HG02938 (cell line): Measurements from ENCODE around the gene PCDHA1.
"Not testable (repeated sequence)": the region's sequence is repeated elsewhere in the genome, so short reads cannot be mapped to it uniquely, and the experiment has no call there.

Experiments used
- ATAC-seq: cut with Tn5 transposase; IDR thresholded peaks from one replicate; pipeline ENCODE4 v1.9.1; 2021; ENCODE audit warnings: mild to moderate bottlenecking, moderate library complexity; ENCODE audit not compliant: unreplicated experiment

The PCDHA1 gene

GRCh38 chr5:140849831-140850634, 64.1 kb downstream of the PCDHA1 start:
- ATAC-seq, result not testable (repeated sequence)

- no peak for ATAC-seq
Observed at GRCh38 chr5:140855772-140856674, 70.1 kb downstream of the PCDHA1 start, which contains the start of gene PCDHA10. TSS of gene PCDHA10 (plus strand) at chr5:140855897. CDS start at chr5:140856049, 152 bp downstream.

- no peak for ATAC-seq
Observed at GRCh38 chr5:140857177-140857986, 71.4 kb downstream of the PCDHA1 start.

- no peak for ATAC-seq
Observed at GRCh38 chr5:140857987-140858240, 72.0 kb downstream of the PCDHA1 start.

GRCh38 chr5:140862441-140863295, 76.7 kb downstream of the PCDHA1 start:
- no peak for ATAC-seq

GRCh38 chr5:140868721-140869554, 83.0 kb downstream of the PCDHA1 start, which contains the start of gene PCDHA11:
TSS of gene PCDHA11 (plus strand) at chr5:140868957. CDS start at chr5:140869104, 147 bp downstream.
- ATAC-seq, result no peak

GRCh38 chr5:140869555-140869886, 83.6 kb downstream of the PCDHA1 start:
- ATAC-seq, result no peak

GRCh38 chr5:140870221-140871201, 84.6 kb downstream of the PCDHA1 start:
- no peak for ATAC-seq

- ATAC-seq, result no peak
Observed at GRCh38 chr5:140875085-140876065, 89.4 kb downstream of the PCDHA1 start, which contains the start of gene PCDHA12. TSS of gene PCDHA12 (plus strand) at chr5:140875308. CDS start at chr5:140875473, 165 bp downstream.

- ATAC-seq, result not testable (repeated sequence)
Observed at GRCh38 chr5:140876541-140877261, 90.8 kb downstream of the PCDHA1 start.

- no peak for ATAC-seq
Observed at GRCh38 chr5:140877262-140877581, 91.3 kb downstream of the PCDHA1 start.

- no peak for ATAC-seq
Observed at GRCh38 chr5:140881889-140882590, 96.1 kb downstream of the PCDHA1 start, which contains the start of gene PCDHA13. TSS of gene PCDHA13 (plus strand) at chr5:140882124. CDS start at chr5:140882269, 145 bp downstream.

GRCh38 chr5:140882591-140882899, 96.6 kb downstream of the PCDHA1 start:
- ATAC-seq, result no peak

GRCh38 chr5:140883373-140883772, 97.4 kb downstream of the PCDHA1 start:
- no peak for ATAC-seq

- ATAC-seq, result no peak
Observed at GRCh38 chr5:140883927-140884697, 98.2 kb downstream of the PCDHA1 start.
